Upper lobe of left lung (tissue), 4 donors: Measurements from ENCODE around the gene OR8G5.
"Not testable (repeated sequence)": the region's sequence is repeated elsewhere in the genome, so short reads cannot be mapped to it uniquely, and the experiment has no call there.

Experiments
- CTCF ChIP-seq, 6 experiments: fragments of 450-650 bp in 4 of 6; fragments of 200-600 bp in 2 of 6; sonication (generic) in 2 of 6; IDR thresholded peaks; one replicate each; pipeline ENCODE4 v1.5.1; 2016 to 2019; ENCODE audit warnings: antibody characterized with exemption in 6 of 6
- POLR2A ChIP-seq, 4 donors: fragments of 450-650 bp; IDR thresholded peaks; one replicate each; pipeline ENCODE4 v1.5.1; 2016 to 2017; ENCODE audit warnings: antibody characterized with exemption in 4 of 4, mild to moderate bottlenecking in 2 of 4
- POLR2AphosphoS5 ChIP-seq, 2 donors: sonication (generic); formaldehyde crosslinking; IDR thresholded peaks; one replicate each; pipeline ENCODE4 v1.5.1; 2017; ENCODE audit warnings: antibody characterized with exemption in 2 of 2

- not testable (repeated sequence) for TF ChIP-seq CTCF, POLR2A, POLR2AphosphoS5 (IDR thresholded peaks at IDR 0.05)
These were observed 6.3 kb upstream of the OR8G5 start for GRCh38 chr11:124249869-124250268.
